Cortex of kidney (tissue), 1 donor: ENCODE measurements around the gene CINP.
A peak's percentile ranks its signal among the peaks of the same experiment; 100 is the strongest.
"Not testable (repeated sequence)": the region's sequence is repeated elsewhere in the genome, so short reads cannot be mapped to it uniquely, and the experiment has no call there.

Experiments used
- DNase-seq: peaks from one replicate; lab custom pipeline; 2025; lab: John Stamatoyannopoulos, UW

Gene CINP

DNA sequence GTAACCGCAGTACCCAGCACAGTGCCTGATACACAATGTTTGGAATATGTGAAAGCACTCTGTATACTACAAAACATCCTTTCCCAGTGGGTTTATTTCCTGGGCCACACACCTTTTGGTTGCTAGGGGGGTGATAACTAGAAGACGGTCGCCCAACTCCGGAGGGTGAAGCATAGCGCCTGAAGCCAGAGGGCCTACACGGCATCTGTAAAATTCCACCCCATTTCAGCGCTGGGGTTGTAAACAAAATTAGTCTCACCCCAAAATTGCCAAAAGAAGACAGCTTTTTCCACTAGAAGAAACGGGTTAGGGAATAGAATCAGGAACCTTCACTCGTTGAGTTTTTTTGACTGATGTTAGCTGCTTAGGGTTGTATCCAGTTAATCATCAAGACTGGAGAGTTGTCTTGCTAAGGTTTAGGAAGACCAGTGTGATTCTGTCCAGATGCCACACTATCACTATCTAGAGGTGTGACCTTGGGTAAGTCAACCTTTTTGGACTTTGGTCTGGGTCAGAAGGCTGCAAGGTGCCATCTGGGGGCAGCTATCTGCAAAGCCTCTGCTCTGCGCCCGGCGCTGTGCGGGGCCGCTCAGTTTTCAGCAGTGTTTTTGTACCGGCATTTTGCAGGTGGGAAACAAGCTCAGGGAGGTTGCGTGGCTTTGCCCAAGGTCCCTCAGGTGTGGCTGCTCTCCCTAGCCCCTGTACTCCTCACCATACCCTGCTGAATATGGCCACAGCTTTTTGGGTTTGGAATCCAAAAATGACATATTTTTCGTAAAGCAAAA is 41.8 kb downstream of the CINP start:
- no peak for DNase-seq

DNA sequence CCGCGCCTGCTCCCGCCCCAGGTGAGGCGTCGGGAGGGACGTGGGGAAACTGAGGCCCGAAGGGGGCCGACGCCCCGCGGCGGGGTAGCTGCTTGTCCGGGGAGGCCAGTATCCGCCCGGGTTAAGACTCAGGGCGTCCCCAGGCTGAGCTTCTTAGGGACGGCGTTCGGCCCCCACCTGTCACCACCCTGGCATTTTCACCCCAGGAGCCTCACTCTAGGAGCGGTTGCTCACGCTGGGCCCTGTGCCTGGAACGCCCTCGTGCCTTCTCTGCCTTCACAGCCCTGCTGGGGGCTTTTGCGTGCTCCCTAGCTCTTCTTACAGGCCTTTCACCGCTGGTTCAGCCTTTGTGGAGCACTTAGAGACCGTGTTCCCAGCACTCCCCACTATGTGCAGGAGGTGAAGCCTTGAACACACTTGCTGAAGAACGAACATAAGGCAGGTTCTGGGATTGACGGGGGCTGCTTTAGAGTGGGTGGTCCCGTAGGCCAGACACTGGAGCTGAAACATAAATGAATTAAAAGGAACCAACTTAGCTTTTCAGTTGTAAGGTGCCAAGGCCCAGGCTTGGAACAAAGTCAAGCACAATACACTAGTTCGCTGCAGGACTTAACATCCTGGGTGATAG is 42.5 kb downstream of the CINP start:
- DNase-seq = no peak

DNA sequence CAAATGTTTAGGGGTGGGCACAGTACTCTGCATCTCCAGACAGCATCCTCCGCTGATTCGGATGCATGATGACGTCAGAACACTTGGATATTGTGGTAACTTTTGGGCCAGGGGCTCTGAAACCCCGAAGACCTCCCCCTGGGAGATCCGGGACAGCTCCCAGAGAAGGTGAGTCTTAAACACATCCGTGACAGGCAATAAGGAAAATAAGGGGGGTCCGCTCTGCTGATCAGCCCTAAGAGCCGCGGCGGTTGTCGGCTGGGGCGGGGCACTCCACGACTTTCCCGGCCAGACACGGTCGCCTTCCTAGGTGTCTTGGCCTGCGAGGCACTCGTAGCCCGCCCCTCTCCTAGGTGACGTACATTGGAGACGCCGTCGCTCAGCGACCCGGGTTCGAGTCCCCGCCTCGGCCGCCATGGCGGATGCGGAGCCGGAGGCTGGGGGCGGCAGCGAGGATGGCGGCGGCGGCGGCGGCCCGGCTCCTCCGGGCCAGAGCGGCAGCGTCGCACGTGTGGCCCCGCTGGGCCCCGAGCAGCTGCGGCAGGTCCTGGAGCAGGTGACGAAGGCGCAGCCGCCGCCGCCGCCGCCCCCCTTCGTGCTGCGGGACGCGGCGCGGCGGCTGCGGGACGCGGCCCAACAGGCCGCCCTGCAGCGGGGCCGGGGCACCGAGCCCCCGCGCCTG is 43.2 kb downstream of the CINP start, which contains the start of gene ZNF839:
ZNF839 (plus strand) TSS at position 396 of the 682 bp plus-strand sequence; CDS start at position 416, 20 bp downstream.
- peak; percentile 61 for DNase-seq

DNA sequence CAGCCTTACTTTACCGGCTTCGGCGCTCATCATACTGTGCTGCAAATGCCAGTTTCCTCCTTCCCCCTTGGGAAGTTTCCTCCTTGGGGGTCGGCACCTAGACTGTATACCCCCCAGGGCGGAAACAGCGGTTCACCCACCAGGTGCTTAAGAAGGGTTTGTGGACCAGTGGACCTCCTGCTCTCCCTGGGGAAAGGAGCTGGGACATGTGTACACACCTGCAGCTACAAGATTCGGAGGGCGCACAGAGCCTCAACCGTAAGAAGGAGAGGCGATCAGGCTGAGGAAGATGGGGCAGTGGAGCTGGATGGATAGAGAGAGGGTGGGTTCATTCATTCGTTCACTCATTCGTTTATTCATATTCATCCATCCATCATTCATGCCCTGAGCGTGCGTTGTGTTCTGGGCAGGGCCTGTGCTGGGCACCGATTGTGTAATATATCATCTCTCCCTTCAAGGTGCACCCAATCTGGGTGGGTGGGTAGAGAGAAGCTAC is 43.9 kb downstream of the CINP start:
- no peak for DNase-seq

DNA sequence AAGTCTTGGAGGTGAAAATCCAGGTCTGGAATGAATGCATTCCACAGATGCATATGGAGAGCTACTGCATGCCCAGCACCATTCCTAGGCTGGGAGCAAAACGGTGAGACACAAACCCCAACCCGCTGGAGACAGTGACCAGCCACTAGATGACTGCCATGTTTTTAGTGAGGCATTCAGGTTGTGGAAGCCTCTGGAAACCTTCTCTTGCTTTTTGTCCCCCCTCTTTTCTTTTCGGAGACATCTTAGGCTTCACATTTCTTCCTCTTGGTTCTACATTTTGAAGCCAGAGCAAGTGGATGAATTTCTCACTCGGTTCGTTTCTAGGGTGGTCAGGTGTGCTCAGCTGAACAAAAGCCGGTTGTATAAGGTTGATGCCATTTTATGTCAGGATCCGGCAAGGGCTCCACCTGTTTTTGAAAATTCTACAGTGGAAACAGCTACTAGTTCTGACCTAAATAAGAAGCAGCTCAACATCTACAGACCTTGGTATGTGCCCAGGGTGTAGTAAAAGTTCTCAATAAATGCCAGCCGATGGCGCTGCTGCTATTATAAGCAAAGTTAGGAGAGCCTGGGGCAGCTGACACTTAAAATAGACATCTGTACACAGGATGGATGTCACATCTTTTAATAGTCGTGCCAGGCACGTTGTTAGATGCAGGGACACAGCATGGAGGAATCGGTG is 45.0 kb downstream of the CINP start:
- no peak for DNase-seq

DNA sequence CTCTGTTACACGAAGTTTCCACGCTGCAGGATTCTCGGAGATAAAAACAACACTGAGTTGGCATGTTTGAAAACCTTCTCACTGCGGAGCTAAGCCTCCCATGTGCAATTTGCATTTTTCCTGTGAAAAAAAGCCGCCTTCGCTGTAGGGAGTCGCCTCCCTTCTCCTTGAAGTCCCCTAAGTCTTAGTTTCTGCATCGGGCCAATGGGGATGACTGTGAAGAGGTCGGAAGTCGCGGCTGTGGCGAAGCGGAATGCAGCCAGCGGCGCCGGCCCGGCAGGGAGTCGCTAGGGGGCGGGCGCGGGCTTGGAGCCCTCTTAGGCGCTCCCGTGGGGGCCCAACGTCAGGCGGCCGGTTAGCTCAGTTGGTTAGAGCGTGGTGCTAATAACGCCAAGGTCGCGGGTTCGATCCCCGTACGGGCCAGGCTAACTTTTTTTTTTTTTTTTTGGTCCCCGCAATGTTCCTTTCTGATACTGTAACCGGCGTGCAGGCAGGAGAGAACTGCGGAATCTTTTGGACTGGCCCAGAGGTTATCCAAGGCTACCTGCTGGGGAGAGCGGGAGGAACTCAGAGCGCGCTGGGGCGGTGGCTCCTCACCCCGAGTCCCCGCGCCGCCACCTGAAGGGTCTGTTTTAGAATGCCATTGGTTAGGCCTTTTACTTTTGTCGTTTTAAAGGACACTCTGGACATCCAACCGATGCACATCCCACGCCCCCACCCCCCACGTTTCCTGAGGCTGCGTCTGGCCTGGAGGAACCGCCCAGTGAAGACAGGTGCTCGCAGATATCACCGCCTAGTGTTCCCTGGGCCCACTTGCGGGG is 45.7 kb downstream of the CINP start:
- peak; percentile 73 for DNase-seq

DNA sequence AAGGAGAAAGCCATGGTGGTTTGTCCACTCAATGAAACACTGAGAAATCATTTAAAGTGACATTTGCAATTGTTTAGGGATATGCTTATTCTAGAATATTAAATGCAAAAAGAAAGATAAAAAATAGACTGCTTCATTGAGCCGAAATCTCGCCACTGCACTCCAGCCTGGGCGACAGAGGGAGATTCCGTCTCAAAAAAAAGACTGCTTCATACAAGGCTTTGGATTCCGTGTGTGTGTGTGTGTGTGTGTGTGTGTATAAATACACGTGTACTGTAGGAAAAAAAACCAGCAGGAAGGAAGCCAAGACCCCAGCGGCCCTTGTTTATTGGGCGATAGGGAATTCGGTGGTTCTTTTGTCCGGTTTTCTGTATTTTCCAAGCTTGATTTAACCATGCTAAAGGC is 46.4 kb downstream of the CINP start:
- DNase-seq = no peak

DNA sequence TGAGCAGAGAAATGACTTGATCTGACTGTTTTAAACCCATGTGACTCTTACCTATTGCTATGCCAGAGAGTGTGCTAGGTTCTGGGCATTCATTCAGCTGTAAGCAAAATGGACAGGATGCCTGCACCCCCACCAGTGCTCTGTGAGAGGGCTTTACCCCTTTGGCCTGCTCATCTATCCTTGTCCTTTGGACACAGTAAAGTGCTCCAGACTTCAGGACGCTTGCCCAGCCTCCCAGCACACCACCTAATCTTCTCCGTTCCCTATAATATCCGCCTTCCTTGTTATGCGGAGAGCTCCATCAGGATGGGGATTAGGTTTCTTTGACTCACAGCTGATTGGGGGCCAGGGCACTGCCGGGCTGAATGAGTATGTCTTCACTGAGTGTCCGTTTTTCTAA is 47.6 kb downstream of the CINP start:
- no peak for DNase-seq

DNA sequence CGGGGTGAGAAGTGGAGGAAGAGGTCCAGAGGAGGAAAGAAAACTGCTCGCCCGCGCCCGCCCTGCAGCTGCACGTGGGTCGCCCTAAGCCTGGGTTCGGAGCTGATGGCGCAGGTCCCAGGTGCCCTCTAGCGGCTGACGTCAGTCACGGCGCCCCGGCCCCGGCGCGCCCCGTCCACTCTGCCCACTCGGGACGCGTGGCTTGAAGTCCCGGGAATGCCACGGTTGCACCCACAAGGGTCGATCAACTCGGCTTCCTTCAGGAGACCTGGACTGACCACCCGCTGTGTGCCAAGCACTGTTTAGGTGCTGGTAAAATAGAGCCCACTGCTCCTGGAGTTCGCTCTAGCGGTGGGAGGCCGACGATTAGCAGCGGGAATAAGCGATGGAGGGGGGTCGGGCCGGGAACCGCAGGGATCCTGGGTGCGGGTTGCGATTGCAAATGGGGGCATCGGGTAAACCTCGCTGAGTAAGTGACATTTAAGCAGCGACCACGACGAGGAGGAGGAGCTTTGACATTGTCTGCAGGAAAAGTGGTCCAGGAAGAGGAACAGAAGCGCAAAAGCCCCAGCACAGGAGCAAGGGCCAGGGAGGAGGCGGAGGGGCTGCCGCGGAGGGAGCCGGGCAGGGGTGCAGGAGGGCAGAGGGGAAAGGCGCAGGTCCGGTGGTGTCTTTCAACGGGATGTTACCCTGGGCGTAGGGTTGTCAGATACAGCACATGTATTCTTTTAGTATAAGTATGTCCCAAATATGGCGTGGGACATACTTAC is 48.3 kb downstream of the CINP start:
- DNase-seq = no peak

DNA sequence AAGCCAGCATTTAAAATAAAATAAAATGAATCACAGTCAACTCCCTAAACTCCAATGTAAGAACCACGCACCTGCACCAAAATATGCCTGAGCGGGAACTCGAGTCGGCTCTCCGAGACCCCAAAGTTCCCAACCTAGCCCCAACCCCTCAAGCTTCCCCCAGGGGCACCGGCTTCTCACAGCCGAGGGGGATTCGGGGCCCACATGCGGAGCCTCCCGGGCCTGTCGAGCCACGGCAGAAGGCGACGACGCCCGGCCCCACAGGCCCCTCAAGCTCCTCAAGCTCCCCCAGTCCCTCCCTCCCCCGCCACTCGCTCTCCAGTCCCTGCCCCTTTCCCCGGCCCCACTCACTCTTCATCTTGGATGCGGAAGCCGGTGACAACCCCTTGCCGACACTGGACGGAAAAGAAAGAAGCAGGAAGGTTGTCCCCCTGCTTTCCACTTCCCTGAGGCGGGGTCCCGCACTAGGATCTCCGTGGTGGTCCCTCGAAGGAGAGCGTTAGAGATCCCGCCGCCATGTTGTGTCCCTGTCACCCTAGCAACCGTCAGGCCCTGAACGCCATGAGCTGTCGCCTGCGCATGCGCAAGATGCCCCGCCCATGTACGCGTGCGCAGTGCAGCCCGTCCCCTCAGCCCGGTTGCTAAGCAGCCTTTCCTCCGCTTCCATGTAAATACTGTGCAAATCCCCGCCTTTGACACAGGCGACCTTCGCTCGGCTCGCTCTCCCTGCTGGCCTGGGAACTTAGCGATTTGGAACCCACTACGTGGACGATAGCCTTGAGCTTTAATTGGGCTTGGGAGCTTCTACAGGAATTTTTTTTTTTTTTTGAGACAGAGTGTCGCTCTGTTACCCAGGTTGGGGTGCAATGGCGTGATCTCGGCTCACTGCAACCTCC is 57.8 kb downstream of the CINP start, which contains the start of gene MOK:
MOK (minus strand) TSS at position 554 of the 896 bp plus-strand sequence; CDS start at position 358, 196 bp downstream.
- peak; percentile 42 for DNase-seq

DNA sequence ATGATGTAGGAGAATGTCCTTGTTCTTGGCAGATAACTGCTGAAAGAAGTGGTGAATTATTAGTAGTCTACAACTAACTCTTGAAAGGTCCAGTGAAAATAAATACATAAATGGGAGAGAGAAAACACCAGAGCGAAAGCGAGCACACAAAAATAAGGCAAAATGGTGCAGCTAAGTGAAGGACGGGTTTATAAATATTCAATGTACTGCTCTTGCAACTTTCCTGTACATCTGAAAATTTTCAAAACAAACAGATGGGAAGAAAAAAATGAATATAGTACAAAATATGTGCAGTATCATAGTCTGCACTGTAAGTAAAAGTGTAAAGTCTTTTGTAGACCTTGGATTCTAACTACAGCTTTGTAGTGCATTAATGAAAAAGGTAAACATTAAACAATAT is 59.0 kb downstream of the CINP start:
- DNase-seq = no peak

DNA sequence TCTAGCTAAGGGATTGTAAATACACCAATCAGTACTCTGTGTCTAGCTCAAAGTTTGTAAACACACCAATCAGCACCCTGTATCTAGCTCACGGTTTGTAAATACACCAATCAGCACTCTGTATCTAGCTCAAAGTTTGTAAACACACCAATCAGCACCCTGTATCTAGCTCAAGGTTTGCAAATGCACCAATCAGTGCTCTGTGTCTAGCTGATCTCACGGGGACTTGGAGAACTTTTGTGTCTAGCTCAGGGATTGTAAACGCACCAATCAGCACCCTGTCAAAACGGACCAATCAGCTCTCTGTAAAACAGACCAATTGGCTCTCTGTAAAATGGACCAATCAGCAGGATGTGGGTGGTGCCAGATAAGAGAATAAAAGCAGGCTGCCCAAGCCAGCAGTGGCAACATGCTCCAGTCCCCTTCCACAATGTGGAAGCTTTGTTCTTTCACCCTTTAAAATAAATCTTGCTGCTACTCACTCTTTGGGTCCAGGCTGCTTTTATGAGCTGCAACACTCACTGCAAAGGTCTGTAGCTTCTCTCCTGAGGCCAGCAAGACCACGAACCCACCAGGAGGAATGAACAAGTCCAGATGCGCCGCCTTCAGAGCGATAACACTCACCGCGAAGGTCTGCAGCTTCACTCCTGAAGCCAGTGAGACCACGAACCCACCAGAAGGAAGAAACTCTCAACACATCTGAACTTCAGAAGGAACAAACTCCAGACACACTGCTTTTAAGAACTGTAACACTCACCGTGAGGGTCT is 64.2 kb downstream of the CINP start:
- DNase-seq = not testable (repeated sequence)
